HUDEP-2 (cell line): Measurements from ENCODE around the gene MYH8.

Source experiments
- DNase-seq, 76 experiments: peaks; one replicate each; lab custom pipeline; 2025; ENCODE audit not compliant: unreplicated experiment in 76 of 76; lab: John Stamatoyannopoulos, UW

Gene MYH8

GRCh38 chr17:10384175-10384574, 37.6 kb downstream of the MYH8 start:
- DNase-seq: no peak

- no peak for DNase-seq
These were observed 40.9 kb downstream of the MYH8 start for GRCh38 chr17:10380631-10381408.

- DNase-seq: no peak
These were observed 48.8 kb downstream of the MYH8 start, which contains the start of gene MYH13 for GRCh38 chr17:10372906-10373305. TSS of gene MYH13 (minus strand) at chr17:10373006. CDS start at chr17:10364530, 8,476 bp downstream.

- DNase-seq: no peak
These were observed 51.6 kb downstream of the MYH8 start for GRCh38 chr17:10370016-10370608.

- DNase-seq: no peak
These were observed 52.5 kb downstream of the MYH8 start for GRCh38 chr17:10369239-10369638.

- no peak for DNase-seq
These were observed 53.2 kb downstream of the MYH8 start for GRCh38 chr17:10368561-10368960.

- DNase-seq: no peak
These were observed 61.2 kb downstream of the MYH8 start for GRCh38 chr17:10360578-10360977.

- DNase-seq: peak in 8 of 76 experiments; percentile 1 to 21 (median 7)
These were observed 64.0 kb downstream of the MYH8 start for GRCh38 chr17:10357768-10358167.

GRCh38 chr17:10354651-10355050, 67.1 kb downstream of the MYH8 start:
- no peak for DNase-seq

GRCh38 chr17:10352893-10353292, 68.9 kb downstream of the MYH8 start:
- DNase-seq: no peak

- peak in 20 of 76 experiments; percentile 2 to 32 (median 10) for DNase-seq
These were observed 72.3 kb downstream of the MYH8 start for GRCh38 chr17:10349403-10349802.

GRCh38 chr17:10344816-10345215, 76.9 kb downstream of the MYH8 start:
- no peak for DNase-seq
